Gastrocnemius medialis (tissue), 4 donors: Measurements from ENCODE around the gene CCL11. TPM values are rescaled to one million over a fixed set of nuclear protein-coding genes. Genes with fewer than 3 reads are reported as not detected.
"Not testable (repeated sequence)": the region's sequence is repeated elsewhere in the genome, so short reads cannot be mapped to it uniquely, and the experiment has no call there.

ENCODE experiments used
- ATAC-seq, 2 donors: fragments of 150-250 bp; one replicate each; pipeline ENCODE4 v1.9.1; 2016
- DNase-seq, 2 donors: peaks; one replicate each; pipeline ENCODE4 v3.0.0-alpha.2; 2019
- H3K27ac ChIP-seq, 4 donors: fragments of 200-600 bp; sonication (generic); 1 replicate in 1 of 4; 2 replicates in 3 of 4; pipeline ENCODE4 v1.5.1; 2016 to 2018; ENCODE audit warnings: mild to moderate bottlenecking in 2 of 4, moderate library complexity in 1 of 4
- H3K27me3 ChIP-seq, 3 donors: fragments of 200-600 bp; sonication (generic) in 2 of 3; 1 replicate in 1 of 3; 2 replicates in 2 of 3; pipeline versions ENCODE4 v1.5.1 to v1.6.0; 2016 to 2019; ENCODE audit warnings: mild to moderate bottlenecking in 1 of 3, moderate library complexity in 1 of 3
- H3K36me3 ChIP-seq, 2 donors: fragments of 200-600 bp; sonication (generic) in 1 of 2; one replicate each; pipeline ENCODE4 v1.5.1; 2017 to 2018
- H3K4me1 ChIP-seq, 2 donors: fragments of 200-600 bp; sonication (generic) in 1 of 2; one replicate each; pipeline ENCODE4 v1.5.1; 2016 to 2017; ENCODE audit warnings: mild to moderate bottlenecking in 2 of 2
- H3K4me3 ChIP-seq, 4 donors: fragments of 200-600 bp; sonication (generic) in 3 of 4; 1 replicate in 1 of 4; 2 replicates in 3 of 4; pipeline ENCODE4 v1.5.1; 2016 to 2019; ENCODE audit warnings: mild to moderate bottlenecking in 2 of 4
- H3K9me3 ChIP-seq, 3 donors: fragments of 200-600 bp; sonication (generic) in 2 of 3; 1 replicate in 1 of 3; 2 replicates in 2 of 3; pipeline ENCODE4 v1.5.1; 2016 to 2019
- CTCF ChIP-seq, 5 experiments: fragments of 450-650 bp in 3 of 5; fragments of 200-600 bp in 2 of 5; sonication (generic) in 2 of 5; IDR thresholded peaks in 4 of 5; conservative IDR thresholded peaks in 1 of 5; 1 replicate in 4 of 5; 2 replicates in 1 of 5; pipeline ENCODE4 v1.5.1; 2016 to 2019; ENCODE audit warnings: antibody characterized with exemption in 5 of 5, mild to moderate bottlenecking in 3 of 5, moderate library complexity in 3 of 5
- POLR2A ChIP-seq, 2 donors: fragments of 450-650 bp; IDR thresholded peaks; one replicate each; pipeline ENCODE4 v1.6.1; 2017; ENCODE audit warnings: antibody characterized with exemption in 2 of 2, mild to moderate bottlenecking in 2 of 2, moderate library complexity in 2 of 2
- in situ Hi-C, 4 donors: fragments of 200-750 bp; cut with MboI; loops; one replicate each; pipeline versions ENCODE4 v1.15.0 to v1.8.0; 2017; ENCODE audit warnings: low sequenced_read_pairs in 4 of 4
- intact Hi-C: fragments of 100-400 bp; cut with DNase I; formaldehyde crosslinking; loops from one replicate; pipeline ENCODE4 v1.15.1; 2023; ENCODE audit warnings: low total_unique reads
- total RNA-seq, 4 donors: library from RNA; depleted of rRNA; stranded (reverse); fragments of >200 nt; gene quantifications; one replicate each; pipeline versions ENCODE4 v1.1.0 to v1.2.3, GENCODE V29; 2016

The CCL11 gene
- total RNA-seq, 4 donors from 2014 or later = not detected

GRCh38 chr17:34314279-34314678 lies 28.7 kb downstream of the CCL11 start:
- DNase-seq = peak; percentile 10 to 45
- in situ Hi-C loops = no loop called here
- no peaks in the 10 kb centered on the region for H3K27me3 ChIP-seq
- intact Hi-C loops = loop anchor here (5.0 kb wide), 1 partner anchor 62 kb away; no protein-coding TSS in a partner anchor
- H3K36me3 ChIP-seq = no peaks in the 10 kb centered on the region
- no peak for TF ChIP-seq CTCF (IDR thresholded peaks at IDR 0.05 in 4 of 5, conservative IDR thresholded peaks at IDR 0.05 in 1 of 5)
- no peak for TF ChIP-seq POLR2A (IDR thresholded peaks at IDR 0.05)
- peak overlapping the region; percentile 34 to 68 (median 59) for H3K27ac ChIP-seq
- no peaks in the 10 kb centered on the region for H3K9me3 ChIP-seq
- no peak overlapping the region for H3K4me3 ChIP-seq
- H3K4me1 ChIP-seq = peaks cover 0 to 28% of the 10 kb centered on the region in 2 donors
- ATAC-seq = peak; percentile 50 to 61

GRCh38 chr17:34318474-34318873 lies 32.9 kb downstream of the CCL11 start:
- no peaks in the 10 kb centered on the region for H3K9me3 ChIP-seq
- H3K27me3 ChIP-seq = no peaks in the 10 kb centered on the region
- no peak for TF ChIP-seq POLR2A (IDR thresholded peaks at IDR 0.05)
- no peak for TF ChIP-seq CTCF (IDR thresholded peaks at IDR 0.05 in 4 of 5, conservative IDR thresholded peaks at IDR 0.05 in 1 of 5)
- intact Hi-C loops = no loop called here
- no peak for ATAC-seq
- DNase-seq = no peak
- in situ Hi-C loops = no loop called here
- H3K4me1 ChIP-seq = peaks cover 0 to 15% of the 10 kb centered on the region in 2 donors
- H3K4me3 ChIP-seq = no peak overlapping the region
- no peak overlapping the region for H3K27ac ChIP-seq
- no peaks in the 10 kb centered on the region for H3K36me3 ChIP-seq

- no peaks in the 10 kb centered on the region for H3K9me3 ChIP-seq
- H3K4me3 ChIP-seq = no peak within 1 kb of the TSS
- intact Hi-C loops = no loop called here
- H3K27me3 ChIP-seq = no peaks in the 10 kb centered on the region
- ATAC-seq (no peak), DNase-seq (no peak)
- H3K4me1 ChIP-seq = peaks cover 0 to 9% of the 10 kb centered on the region in 2 donors
- in situ Hi-C loops = no loop called here
- no peaks in the 10 kb centered on the region for H3K36me3 ChIP-seq
- TF ChIP-seq CTCF (IDR thresholded peaks at IDR 0.05 in 4 of 5, conservative IDR thresholded peaks at IDR 0.05 in 1 of 5) = no peak
- TF ChIP-seq POLR2A (IDR thresholded peaks at IDR 0.05) = no peak
- H3K27ac ChIP-seq = peak within 1 kb of the TSS in 2 of 4 donors; percentile 18 to 41
Observed at GRCh38 chr17:34319039-34319483, 33.5 kb downstream of the CCL11 start, which contains the start of gene CCL8. CCL8 (plus strand) TSS chr17:34319435; CDS start chr17:34319502, 67 bp downstream.

GRCh38 chr17:34321964-34322363 lies 36.4 kb downstream of the CCL11 start:
- Histone ChIP-seq H3K27me3 (no peaks in the 10 kb centered on the region), H3K36me3 (no peaks in the 10 kb centered on the region), H3K27ac (peak overlapping the region; percentile 3 to 63 (median 30)), H3K4me3 (no peak overlapping the region), H3K9me3 (no peaks in the 10 kb centered on the region), H3K4me1 (no peaks in the 10 kb centered on the region)
- in situ Hi-C loops = no loop called here
- intact Hi-C loops = loop anchor here (5.0 kb wide), 1 partner anchor 35 kb away; the partner anchor contains the start of gene CCL13
- no peak for DNase-seq
- TF ChIP-seq POLR2A (IDR thresholded peaks at IDR 0.05) (no peak), CTCF (IDR thresholded peaks at IDR 0.05 in 4 of 5, conservative IDR thresholded peaks at IDR 0.05 in 1 of 5) (no peak)
- ATAC-seq = peak; percentile 63 to 64

GRCh38 chr17:34327580-34327979 lies 42.0 kb downstream of the CCL11 start:
- intact Hi-C loops, H3K4me1 ChIP-seq, ATAC-seq, H3K27me3 ChIP-seq, H3K9me3 ChIP-seq, H3K36me3 ChIP-seq, H3K4me3 ChIP-seq, DNase-seq, H3K27ac ChIP-seq, in situ Hi-C loops: not testable (repeated sequence)
